HG02571 (cell line): Measurements from ENCODE around the gene ERN1.
"Not testable (repeated sequence)": the region's sequence is repeated elsewhere in the genome, so short reads cannot be mapped to it uniquely, and the experiment has no call there.

Source experiments
- ATAC-seq: cut with Tn5 transposase; IDR thresholded peaks from one replicate; pipeline ENCODE4 v1.9.1; 2021; ENCODE audit warnings: mild to moderate bottlenecking, moderate library complexity; ENCODE audit not compliant: unreplicated experiment

The ERN1 gene

GRCh38 chr17:64007089-64007837, 122.7 kb downstream of the ERN1 start:
- not testable (repeated sequence) for ATAC-seq

DNA sequence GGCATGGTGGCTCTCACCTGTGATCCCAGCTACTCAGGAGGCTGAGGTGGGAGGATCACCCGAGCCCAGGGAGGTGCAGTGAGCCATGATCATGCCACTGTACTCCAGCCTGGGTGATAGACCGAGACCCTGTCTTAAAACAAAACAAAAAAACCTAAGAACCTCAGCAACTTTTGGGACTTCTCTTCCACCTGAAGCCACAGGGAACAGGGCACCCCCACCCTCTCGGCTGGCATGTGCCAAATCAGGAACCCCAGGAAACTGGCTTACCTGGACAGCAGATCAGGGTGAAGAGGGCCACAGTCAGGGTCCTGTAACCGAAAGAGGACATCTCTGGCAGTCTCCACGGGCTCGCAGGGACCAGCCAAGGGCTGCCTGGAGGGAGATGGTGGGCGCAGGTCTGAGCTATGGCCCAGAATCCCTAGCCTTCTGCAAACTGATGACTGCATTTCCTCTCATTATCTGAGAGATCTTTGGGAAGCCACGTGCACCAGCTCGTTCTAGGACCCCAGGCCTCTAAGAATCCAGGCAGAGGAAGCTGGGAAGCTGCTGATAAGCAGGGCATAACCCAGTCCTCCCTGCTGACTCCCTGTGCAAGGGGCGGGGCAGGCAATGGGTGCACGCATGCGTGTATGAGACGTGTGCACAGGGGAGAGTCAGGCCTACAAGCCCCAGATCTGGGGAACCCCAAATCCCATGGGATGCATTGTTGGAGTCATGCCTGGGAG, 123.4 kb downstream of the ERN1 start:
- no peak for ATAC-seq

GRCh38 chr17:64005734-64006167, 124.2 kb downstream of the ERN1 start:
- ATAC-seq = no peak

DNA sequence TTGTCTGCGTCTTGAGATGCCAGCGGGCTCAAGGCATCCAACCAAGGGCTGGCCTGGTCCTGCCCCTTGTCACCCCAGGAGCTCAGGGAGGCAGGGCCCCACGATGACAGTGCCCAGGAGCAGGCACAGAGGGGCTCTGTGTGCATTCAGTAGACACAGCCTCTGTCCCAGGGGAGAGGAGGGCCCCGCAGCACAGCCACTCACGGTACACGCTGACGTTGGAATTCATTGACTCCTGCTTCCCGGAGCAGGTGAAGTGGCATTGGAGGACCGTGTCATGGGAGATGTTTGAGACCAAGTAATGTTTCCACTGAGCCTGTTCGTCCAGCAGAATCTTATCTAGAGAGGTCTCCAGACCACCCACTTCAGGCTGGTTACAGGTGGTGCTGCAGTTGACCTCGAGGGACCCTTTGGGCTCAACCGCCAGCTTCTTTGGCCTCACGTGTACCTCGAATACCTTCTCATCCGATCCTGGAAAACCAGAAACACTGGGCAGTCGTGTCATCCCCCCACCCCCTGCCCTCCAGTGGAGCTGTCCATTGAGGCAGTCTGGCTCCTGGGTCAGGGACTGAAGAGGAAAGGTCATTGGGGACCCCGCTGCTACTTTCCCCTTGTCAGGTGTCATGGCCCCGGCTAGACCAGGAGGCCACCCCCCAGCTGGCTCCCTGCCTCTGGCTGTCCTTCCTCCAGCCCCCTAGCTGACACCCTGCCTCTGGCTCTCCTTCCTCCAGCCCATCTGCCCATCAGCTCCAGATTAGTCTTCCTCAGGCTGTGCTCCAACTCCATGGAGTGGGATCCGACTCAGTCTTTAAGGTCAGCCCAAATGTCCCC, 124.8 kb downstream of the ERN1 start:
- ATAC-seq = no peak

GRCh38 chr17:64004218-64004770, 125.7 kb downstream of the ERN1 start:
- ATAC-seq = no peak

- ATAC-seq = no peak
Measured at GRCh38 chr17:64003526-64004121, 126.3 kb downstream of the ERN1 start.

- ATAC-seq = no peak
Measured at GRCh38 chr17:64002658-64003525, 127.1 kb downstream of the ERN1 start.

DNA sequence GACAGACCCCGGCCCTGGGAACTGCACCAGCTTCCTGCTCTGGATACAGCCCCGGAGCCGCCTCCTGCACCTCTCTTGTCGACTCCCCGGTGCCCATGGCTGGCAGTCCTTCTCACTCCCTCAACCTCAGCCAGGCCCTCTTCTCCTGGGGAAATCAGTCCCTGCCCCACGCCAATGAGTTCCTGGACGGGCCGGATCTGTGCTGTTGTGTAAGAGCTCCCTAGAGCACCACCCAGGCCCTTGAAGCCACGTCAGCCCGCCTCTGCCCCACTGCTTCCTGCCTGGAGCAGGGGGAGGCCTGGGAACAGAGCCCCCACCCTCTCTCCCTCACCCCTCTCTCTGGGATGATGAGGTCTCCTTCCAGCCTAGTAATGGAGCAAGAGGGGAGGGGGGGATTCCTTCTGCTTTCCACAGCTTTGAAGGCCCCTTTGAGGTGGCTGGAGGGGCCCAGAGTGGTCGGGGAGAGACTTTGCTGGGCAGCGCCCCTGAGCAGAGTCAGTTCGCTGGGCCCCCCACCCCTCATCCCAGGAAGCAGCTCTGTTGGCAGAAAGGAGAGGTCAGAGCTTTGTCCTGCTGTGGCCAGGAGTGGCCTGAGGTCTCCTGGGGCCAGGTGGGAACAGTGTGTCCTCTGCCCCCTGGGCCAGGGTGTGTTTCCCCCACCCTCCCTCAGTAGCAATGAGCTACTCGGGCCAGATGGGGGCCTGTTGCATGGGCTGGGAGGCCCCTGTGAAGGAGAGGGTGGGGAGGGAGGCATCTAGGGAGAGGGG, 128.0 kb downstream of the ERN1 start:
- no peak for ATAC-seq

DNA sequence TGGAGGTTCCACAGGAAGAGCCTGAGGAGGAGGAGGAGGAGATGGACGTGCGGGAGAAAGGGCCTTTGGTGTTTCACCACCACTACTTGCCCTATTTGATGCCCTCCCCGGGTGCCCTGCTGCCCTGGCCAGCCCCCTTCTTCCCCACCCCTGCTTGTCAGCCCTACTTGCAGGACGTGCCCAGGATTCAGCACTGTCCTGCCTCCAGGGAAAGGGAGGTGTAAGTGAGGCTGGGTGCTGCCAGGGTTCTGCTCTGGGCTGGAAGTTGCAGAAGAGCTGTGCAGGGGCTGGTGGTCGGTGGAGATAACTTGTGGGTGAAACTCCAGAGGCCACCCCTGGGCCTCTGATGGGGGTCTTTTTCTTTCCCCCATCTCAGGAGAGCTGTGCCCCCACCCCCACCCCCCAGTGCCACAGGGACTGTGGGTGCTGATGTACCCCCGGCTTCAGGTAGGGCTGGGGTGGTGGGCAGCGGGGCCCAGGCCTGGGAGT, 128.8 kb downstream of the ERN1 start:
- no peak for ATAC-seq

DNA sequence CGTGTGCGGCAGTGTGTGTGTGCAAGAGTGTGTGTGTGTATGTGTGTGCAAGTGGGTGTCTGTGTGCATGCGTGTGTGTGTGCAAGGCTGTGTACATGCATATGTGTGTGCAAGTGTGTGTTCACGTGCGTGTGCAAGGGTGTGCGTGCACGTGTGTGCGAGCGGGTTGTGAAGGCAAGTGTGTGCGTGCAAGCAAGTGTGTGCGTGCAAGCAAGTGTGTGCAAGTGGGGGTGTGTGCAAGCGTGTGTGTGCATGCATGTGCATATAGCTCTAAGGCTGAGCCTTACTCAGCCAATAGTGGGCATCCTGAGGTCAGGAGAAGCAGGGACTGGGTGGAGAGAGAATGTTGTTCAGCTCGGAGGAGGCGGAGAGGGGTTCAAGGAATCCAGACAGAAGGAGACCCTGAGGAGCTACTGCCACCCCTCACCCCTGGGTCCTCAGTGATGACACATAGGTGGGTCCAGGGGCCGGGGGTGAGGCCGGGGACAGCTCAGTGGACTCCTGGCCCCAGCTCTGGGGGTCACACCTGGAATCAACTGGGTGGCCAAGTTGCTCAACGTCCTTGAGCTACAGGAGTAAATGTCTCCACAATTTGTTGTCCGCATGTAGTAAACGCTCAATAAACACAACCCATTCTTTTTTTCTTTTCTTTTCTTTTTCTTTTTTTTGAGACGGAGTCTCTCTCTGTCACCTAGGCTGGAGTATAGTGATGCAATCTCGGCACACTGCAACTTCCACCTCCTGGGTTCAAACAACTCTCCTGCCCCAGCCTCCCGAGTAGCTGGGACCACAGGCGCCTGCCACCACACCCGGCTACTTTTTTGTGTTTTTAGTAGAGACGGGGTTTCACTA, 130.0 kb downstream of the ERN1 start:
- ATAC-seq = no peak

GRCh38 chr17:63998721-63999679, 130.9 kb downstream of the ERN1 start:
- no peak for ATAC-seq

DNA sequence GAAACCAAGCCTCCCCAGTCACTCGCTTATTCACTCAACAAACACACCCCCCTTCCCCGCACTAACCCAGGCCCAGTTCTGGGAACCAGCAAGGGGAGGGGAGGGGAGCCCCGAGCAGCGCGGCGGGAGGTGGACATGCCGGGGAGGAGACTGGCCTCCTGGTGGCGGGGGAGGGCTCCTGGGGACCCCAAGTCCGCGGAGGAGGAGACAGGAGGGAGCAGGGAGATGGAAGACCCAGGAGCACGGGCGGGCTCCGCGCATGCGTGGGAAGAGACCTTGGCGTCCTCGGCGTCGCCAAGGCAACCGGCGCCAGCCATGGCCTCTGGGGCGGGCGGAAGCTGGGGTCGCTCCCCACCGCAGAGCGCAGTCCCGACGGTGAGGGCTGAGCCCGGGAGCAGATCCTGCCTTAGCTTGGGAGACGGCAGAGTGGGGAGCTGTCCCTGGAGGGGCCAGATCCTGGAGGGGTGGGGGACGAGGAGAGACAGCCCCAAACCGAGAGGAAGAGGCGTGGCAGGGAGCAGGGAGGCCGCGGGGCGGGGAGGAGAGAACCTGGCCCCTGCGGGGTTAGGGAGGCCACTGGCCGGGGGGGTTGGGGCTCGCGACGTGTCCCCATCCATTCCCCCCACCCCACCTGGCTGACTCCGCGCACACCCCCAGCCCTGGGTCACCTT, 131.8 kb downstream of the ERN1 start, which contains the start of gene PRR29:
TSS of gene PRR29 (plus strand) at position 302 of the 671 bp plus-strand sequence. CDS start at position 316, 14 bp downstream.
- ATAC-seq = no peak

DNA sequence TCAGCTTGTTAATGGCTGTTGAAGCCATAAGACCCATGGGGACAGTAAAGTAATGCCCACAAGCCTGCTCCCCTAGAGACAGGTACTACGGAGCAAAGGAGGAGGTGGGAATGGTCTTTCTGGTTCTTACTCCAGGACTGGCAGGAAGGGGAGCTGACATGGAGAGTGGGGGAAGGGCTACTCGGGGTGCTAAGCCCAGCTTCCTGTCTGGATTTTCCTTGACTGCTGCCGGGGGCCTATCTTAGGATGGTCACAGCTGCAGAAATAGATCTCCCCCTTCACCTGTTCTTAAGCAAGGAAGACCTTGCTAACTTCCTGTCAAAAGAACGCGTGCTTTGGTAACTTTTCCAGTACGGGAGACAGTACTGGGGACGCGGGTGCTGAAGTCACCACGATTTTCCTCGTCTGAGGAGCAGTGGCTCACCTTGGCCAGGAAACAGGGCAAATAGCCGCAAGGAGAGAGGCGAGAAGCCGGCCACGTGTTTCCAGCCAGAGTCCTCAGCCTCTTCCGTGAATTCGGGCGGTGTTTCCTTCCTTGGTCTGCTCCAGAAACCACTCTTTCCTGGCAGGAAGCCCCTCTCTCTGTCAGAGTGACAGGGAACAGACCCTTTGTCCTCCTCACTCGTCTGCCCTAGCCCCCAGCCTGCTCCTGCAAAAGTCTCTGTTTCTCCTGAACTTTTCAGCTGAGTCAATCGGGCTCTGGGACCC, 132.4 kb downstream of the ERN1 start:
- ATAC-seq = no peak

- ATAC-seq = no peak
Measured at GRCh38 chr17:63996430-63997182, 133.3 kb downstream of the ERN1 start.

GRCh38 chr17:63995626-63996025, 134.3 kb downstream of the ERN1 start:
- ATAC-seq = no peak
